Measurements from ENCODE around the gene CCR7. TPM values are rescaled to one million over a fixed set of nuclear protein-coding genes. Genes with fewer than 3 reads are reported as not detected.

CCR7 gene
- total and polyA plus RNA-seq, 2 of the 13 experiments (the other 11 are each of a cell fraction or from before 2014, with no cell fraction given): 0.04 to 0.53 TPM

- TF ChIP-seq ZNF318 (CRISPR knock-in tag; IDR thresholded peaks at IDR 0.05): no peak
- no peak for TF ChIP-seq NR2F1 (CRISPR knock-in tag; IDR thresholded peaks at IDR 0.05)
- no peak for TF ChIP-seq NFAT5 (CRISPR knock-in tag; IDR thresholded peaks at IDR 0.05)
- TF ChIP-seq ZFP36 (IDR thresholded peaks at IDR 0.05; ENCODE audit: borderline replicate concordance, low read depth, low read length, partially characterized antibody): no peak
- TF ChIP-seq ZNF615 (CRISPR knock-in tag; IDR thresholded peaks at IDR 0.05; ENCODE audit: borderline replicate concordance): no peak
- TF ChIP-seq POLR2AphosphoS2 (IDR thresholded peaks at IDR 0.05; ENCODE audit: low read depth, low read length): no peak
- TF ChIP-seq YEATS4 (CRISPR knock-in tag; IDR thresholded peaks at IDR 0.05; ENCODE audit: borderline replicate concordance): no peak
- TF ChIP-seq DDIT3 (CRISPR knock-in tag; IDR thresholded peaks at IDR 0.05): no peak
- 0 out of 2 replicates have a peak, but pooled peaks have one; percentile 40 for TF ChIP-seq ZXDC (CRISPR knock-in tag; IDR thresholded peaks at IDR 0.05)
- no peak for TF ChIP-seq KMT2A (CRISPR knock-in tag; IDR thresholded peaks at IDR 0.05)
- TF ChIP-seq ZNF264 (CRISPR knock-in tag; IDR thresholded peaks at IDR 0.05): no peak
Measured at GRCh38 chr17:40542558-40543411, 22.5 kb downstream of the CCR7 start (continued).
